Epithelial cell of proximal tubule (primary cell): Measurements from ENCODE around the gene LMF1. TPM values are rescaled to one million over a fixed set of nuclear protein-coding genes. Genes with fewer than 3 reads are reported as not detected.

ENCODE experiments used
- DNase-seq: peaks from one replicate; pipeline ENCODE4 v3.0.0-alpha.2; 2011; ENCODE audit warnings: low read depth
- H3K4me3 ChIP-seq: 2 replicates; pipeline ENCODE4 v1.5.1; 2011; ENCODE audit warnings: low read depth, mild to moderate bottlenecking, low read length
- total RNA-seq: library from RNA; depleted of rRNA; stranded (reverse); fragments of >200 nt; gene quantifications from 2 replicates; pipeline ENCODE4 v1.2.3, GENCODE V29; 2015
- TF ChIP-seq, protein P1 (sequence below): conservative IDR thresholded peaks from 2 replicates; pipeline ENCODE4 v1.5.1; 2012; ENCODE audit warnings: low read depth, mild to moderate bottlenecking, low read length

The LMF1 gene
- total RNA-seq, 1 donor from 2014 or later, result 8.2 TPM

DNA sequence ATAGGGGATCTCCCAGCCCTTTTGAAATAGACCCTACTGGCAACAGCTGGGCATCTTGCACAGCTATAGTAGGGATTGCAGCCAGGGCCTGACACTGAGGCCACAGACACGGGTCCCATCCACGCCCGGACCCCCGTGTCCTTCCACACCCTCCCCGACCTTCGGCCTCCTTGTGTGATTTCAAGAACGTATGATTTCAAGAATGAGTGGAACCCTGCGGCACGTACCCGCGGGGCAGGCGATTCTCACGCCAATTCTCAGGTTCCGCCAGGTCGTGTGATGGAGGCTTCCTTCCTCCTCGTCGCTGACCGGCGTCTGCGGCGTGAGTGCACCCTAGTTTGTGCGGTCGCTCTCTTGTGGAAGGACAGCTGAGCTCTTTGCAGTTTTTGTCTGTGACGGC lies 114.0 kb downstream of the LMF1 start:
- DNase-seq, result no peak
- TF ChIP-seq, protein P1, sequence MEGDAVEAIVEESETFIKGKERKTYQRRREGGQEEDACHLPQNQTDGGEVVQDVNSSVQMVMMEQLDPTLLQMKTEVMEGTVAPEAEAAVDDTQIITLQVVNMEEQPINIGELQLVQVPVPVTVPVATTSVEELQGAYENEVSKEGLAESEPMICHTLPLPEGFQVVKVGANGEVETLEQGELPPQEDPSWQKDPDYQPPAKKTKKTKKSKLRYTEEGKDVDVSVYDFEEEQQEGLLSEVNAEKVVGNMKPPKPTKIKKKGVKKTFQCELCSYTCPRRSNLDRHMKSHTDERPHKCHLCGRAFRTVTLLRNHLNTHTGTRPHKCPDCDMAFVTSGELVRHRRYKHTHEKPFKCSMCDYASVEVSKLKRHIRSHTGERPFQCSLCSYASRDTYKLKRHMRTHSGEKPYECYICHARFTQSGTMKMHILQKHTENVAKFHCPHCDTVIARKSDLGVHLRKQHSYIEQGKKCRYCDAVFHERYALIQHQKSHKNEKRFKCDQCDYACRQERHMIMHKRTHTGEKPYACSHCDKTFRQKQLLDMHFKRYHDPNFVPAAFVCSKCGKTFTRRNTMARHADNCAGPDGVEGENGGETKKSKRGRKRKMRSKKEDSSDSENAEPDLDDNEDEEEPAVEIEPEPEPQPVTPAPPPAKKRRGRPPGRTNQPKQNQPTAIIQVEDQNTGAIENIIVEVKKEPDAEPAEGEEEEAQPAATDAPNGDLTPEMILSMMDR, result no peak

DNA sequence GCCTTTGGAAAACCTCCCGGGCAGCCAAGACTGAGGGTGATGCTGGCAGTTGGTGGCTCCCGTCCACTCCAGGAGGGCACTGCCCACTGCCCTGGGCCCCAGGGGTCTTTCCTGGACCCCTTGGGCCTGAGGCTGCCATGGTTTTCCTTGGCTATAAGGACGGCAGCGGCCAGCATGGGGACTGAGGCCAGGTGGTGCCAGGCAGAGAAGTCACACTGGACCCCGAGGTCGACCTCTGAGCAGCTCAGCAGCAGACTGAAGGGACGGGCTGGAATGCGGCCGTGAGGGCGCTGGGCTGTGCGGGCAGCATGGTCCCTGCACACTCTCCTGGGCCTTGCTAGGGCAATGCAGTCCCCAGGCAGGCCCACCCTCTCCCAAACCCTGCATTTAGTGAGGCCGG lies 114.7 kb downstream of the LMF1 start:
- TF ChIP-seq, protein P1, result no peak
- no peak for DNase-seq

More for the DNA sequence above, 114.0 kb downstream of the LMF1 start:
- no peak overlapping the region for H3K4me3 ChIP-seq

DNA sequence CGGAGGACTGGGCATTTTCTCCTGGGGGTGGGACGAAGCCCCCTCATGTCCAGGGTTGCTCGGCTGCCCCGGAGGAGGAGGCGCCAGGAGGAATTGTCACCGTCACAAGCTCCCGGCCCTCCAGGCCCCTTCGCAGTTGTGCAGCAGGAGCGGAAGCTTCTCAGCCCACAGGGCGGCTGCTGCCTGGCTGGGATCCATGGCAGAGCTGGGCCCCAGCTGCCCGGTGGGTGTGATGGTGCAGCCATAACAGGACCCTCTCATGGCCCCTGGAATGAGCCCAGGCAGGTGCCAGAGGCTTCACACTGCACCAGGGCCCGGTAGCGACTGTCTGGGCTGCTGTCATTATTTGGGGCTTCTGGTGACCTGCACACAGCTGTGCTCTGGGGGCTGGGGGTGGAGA lies 115.3 kb downstream of the LMF1 start:
- DNase-seq, result no peak
- H3K4me3 ChIP-seq, result no peak overlapping the region
- TF ChIP-seq, protein P1, result no peak

More for the DNA sequence above, 114.7 kb downstream of the LMF1 start:
- no peak overlapping the region for H3K4me3 ChIP-seq

DNA sequence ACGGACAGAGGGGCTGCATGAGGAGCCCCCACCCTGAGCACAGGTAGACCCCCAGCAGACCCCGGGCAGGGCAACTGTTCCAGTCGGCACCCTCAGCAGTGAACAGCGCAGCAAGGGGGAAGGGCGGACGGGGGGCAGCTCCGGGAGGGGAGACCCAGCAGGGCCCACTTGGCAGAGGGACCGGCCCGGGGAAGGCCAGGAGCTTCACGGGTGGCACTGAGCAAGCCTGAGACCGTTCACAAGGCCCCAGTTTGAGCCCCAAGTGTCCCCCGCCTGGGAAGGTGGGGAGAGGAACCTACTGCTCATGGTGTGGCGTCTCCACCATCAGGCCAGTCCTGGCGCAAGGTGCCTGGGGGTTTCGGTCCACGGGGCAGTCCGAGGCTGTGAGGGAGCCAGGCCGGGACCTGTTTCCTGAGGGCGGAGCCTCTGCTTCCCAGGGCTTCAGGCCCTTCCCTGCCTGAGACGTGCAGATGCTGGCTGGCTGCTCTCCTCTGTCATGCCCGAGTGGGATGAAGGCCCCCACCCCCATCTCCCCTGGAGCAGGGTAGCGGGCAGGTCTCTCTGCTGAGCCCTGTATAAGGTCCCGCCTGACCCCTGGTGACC lies 115.9 kb downstream of the LMF1 start:
- H3K4me3 ChIP-seq, result no peak overlapping the region
- TF ChIP-seq, protein P1, result no peak
- no peak for DNase-seq

DNA sequence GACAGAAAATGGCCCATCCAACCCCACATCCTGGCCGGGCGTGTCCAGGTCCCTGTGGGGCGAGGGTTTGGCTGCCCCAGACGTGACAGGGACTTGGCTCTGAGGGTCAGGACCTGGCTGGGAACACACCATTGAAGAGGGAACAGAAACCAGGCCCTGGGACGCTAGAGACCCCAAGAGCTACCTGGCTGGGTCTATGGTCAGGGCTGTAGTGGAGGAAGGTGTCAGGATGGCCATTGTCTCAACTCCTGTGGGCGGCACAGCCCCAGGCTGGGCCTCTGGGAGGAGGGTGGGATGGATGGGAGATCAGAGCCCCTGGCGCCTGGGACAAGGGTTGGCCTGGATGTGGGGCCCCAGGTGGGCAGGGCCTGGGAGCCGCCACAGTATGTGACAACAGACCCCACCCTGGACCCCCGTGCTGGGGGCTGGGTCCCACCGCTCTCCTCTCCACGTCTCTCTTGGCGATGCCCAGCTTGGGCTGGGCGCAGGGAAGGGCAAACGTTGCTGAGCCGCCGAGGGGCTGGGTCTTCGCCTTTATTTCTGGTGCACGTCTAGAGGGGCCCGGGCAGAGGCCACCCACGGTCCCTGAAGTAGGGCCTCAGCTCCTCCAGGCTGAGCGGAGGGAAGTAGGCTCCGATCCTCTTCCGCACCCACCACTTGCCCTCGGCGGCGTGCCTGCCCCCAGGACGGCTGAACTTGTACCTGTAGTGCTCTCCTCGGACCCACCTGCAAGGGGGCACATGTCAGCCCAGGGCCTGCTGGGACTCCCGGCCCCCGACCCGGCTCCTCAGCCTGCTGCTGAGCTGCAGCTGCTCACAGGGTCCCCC lies 116.6 kb downstream of the LMF1 start:
- no peak for DNase-seq
- TF ChIP-seq, protein P1, result no peak
- H3K4me3 ChIP-seq, result no peak overlapping the region

DNA sequence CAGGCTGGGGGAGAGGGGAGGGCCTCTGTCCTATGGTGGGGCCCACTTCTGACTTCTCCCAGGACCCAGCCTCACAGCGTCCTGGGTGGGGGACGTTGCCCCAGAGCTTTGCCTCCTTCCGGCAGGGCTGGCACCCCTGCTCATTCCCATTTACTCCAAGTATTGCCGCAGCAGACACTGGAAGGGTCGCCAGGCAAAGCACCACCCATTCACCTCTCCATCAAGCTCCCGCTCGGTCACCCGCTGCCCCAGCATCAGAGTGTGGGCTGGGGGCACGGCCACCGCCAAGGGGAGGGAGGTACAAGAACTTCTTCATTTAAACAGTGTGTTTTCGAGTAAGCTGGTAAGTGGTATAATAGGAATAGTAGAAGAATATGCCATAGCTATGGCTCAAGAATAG lies 117.5 kb downstream of the LMF1 start:
- H3K4me3 ChIP-seq, result no peak overlapping the region
- TF ChIP-seq, protein P1, result no peak
- DNase-seq, result no peak
